Naive thymus-derived CD4-positive, alpha-beta T cell (primary cell): ENCODE data around the gene LNPEP. TPM values are rescaled to one million over a fixed set of nuclear protein-coding genes. Genes with fewer than 3 reads are reported as not detected.
"Not testable (repeated sequence)": the region's sequence is repeated elsewhere in the genome, so short reads cannot be mapped to it uniquely, and the experiment has no call there.

ENCODE experiments used
- ATAC-seq: fragments of 150-1000 bp; cut with Tn5 transposase; 2 replicates; pipeline ENCODE4 v1.10.0; 2021; ENCODE audit warnings: mild to moderate bottlenecking, moderate library complexity
- CTCF ChIA-PET: fragments of 350-600 bp; sonication (Branson Sonifier 250); formaldehyde crosslinking; loops from one replicate; lab custom pipeline; 2021; ENCODE audit warnings: antibody characterized with exemption; lab: Charles Lee
- POLR2A ChIA-PET: fragments of 350-600 bp; sonication (Branson Sonifier 250); formaldehyde crosslinking; loops from one replicate; lab custom pipeline; 2021; ENCODE audit warnings: antibody characterized with exemption, inconsistent platforms; lab: Charles Lee
- DNase-seq, 9 donors: peaks; one replicate each; pipeline versions ENCODE4 v3.0.0 to v3.0.0-alpha.2; 2020 to 2022; ENCODE audit warnings: mixed read lengths in 1 of 9
- H3K27ac ChIP-seq: one replicate; pipeline ENCODE4 v1.7.0; 2013; ENCODE audit warnings: mild to moderate bottlenecking, low read depth, low read length, moderate library complexity
- H3K27me3 ChIP-seq, 2 donors: one replicate each; pipeline ENCODE4 v1.7.0; 2013; ENCODE audit warnings: low read length in 2 of 2, mild to moderate bottlenecking in 2 of 2, moderate library complexity in 2 of 2; ENCODE audit not compliant: control insufficient read depth in 2 of 2, insufficient read depth in 2 of 2
- H3K36me3 ChIP-seq, 3 experiments: 1 replicate in 2 of 3; 2 replicates in 1 of 3; pipeline ENCODE4 v1.7.0; 2013; ENCODE audit warnings: low read length in 3 of 3, mild to moderate bottlenecking in 3 of 3, moderate library complexity in 1 of 3; ENCODE audit not compliant: insufficient read depth in 3 of 3, control insufficient read depth in 2 of 3
- H3K4me1 ChIP-seq, 2 donors: one replicate each; pipeline ENCODE4 v1.7.0; 2013; ENCODE audit warnings: low read length in 2 of 2, mild to moderate bottlenecking in 2 of 2, moderate library complexity in 1 of 2; ENCODE audit not compliant: control insufficient read depth in 2 of 2, insufficient read depth in 2 of 2
- H3K4me3 ChIP-seq: 2 replicates; pipeline ENCODE4 v1.7.0; 2013; ENCODE audit warnings: mild to moderate bottlenecking, low read length
- H3K9me3 ChIP-seq, 3 experiments: 1 replicate in 2 of 3; 2 replicates in 1 of 3; pipeline ENCODE4 v1.7.0; 2013; ENCODE audit warnings: low read length in 3 of 3; ENCODE audit not compliant: control insufficient read depth in 2 of 3
- H3K27ac Mint-ChIP-seq, 9 donors: one replicate each; pipeline ENCODE4 v1.8.0; 2020 to 2022; ENCODE audit warnings: mixed read lengths in 9 of 9, mild to moderate bottlenecking in 8 of 9, moderate library complexity in 5 of 9, inconsistent platforms in 2 of 9
- H3K27me3 Mint-ChIP-seq, 5 donors: one replicate each; pipeline ENCODE4 v1.8.0; 2021 to 2022; ENCODE audit warnings: mixed read lengths in 5 of 5, mild to moderate bottlenecking in 1 of 5
- H3K36me3 Mint-ChIP-seq, 5 donors: one replicate each; pipeline ENCODE4 v1.8.0; 2020 to 2022; ENCODE audit warnings: mixed read lengths in 5 of 5, mild to moderate bottlenecking in 3 of 5, inconsistent platforms in 1 of 5
- H3K4me1 Mint-ChIP-seq, 7 donors: one replicate each; pipeline ENCODE4 v1.8.0; 2020 to 2022; ENCODE audit warnings: mixed read lengths in 7 of 7, mild to moderate bottlenecking in 3 of 7, inconsistent platforms in 1 of 7
- H3K4me3 Mint-ChIP-seq, 10 donors: one replicate each; pipeline ENCODE4 v1.8.0; 2020 to 2022; ENCODE audit warnings: mild to moderate bottlenecking in 10 of 10, mixed read lengths in 10 of 10, moderate library complexity in 6 of 10, inconsistent platforms in 2 of 10
- H3K9me3 Mint-ChIP-seq, 11 donors: one replicate each; pipeline ENCODE4 v1.8.0; 2020 to 2022; ENCODE audit warnings: mixed read lengths in 11 of 11, mild to moderate bottlenecking in 4 of 11, inconsistent platforms in 1 of 11, moderate library complexity in 1 of 11
- intact Hi-C, 2 donors: fragments of 100-400 bp; cut with micrococcal nuclease; formaldehyde crosslinking; loops; one replicate each; pipeline ENCODE4 v1.15.1; 2023
- polyA plus RNA-seq, 2 donors: library from polyadenylated mRNA; unstranded; fragments of 300-500 nt; fragmentation: Illumina TruSeq; gene quantifications; one replicate each; pipeline ENCODE4 v1.2.3, GENCODE V29; 2021
- total RNA-seq, 6 experiments: library from RNA in 5 of 6; stranded (reverse) in 5 of 6; gene quantifications; 1 replicate in 5 of 6; 2 replicates in 1 of 6; pipeline ENCODE4 v1.2.3 and lab custom pipeline; 2021 to 2026

Gene LNPEP
- total and polyA plus RNA-seq, 7 experiments from 2014 or later, result 53.2 to 109 (median 82.6) TPM

DNA sequence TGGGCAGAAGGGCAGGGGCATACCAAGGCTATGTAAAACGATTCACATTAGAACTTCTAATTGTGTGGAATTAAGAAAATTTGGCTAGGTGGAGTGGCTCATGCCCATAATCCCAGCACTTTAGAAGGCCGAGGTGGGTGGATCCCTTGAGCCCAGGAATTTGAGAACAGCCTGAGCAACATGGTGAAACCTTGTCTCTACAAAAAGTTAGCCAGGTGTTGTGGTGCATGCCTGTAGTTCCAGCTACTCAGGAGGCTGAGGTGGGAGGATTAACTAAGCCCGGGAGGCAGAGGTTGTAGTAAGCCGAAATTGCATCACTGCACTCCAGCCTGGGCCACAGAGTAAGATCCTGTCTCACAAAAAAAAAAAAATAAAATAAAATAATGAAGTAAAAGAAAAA lies 141.4 kb downstream of the LNPEP start:
- Mint-ChIP-seq H3K27me3 (peaks cover 0 to 22% (median 0%) of the 10 kb centered on the region in 5 donors), H3K36me3 (peaks cover 0 to 5% (median 0%) of the 10 kb centered on the region in 5 donors), H3K9me3 (peaks cover 0 to 4% (median 0%) of the 10 kb centered on the region in 11 donors), H3K27ac (no peak overlapping the region), H3K4me3 (no peak overlapping the region), H3K4me1 (peaks cover 5 to 20% (median 13%) of the 10 kb centered on the region in 7 donors)
- H3K27ac ChIP-seq, result no peak overlapping the region
- intact Hi-C loops, result no loop called here
- no peaks in the 10 kb centered on the region for H3K4me1 ChIP-seq
- H3K9me3 ChIP-seq, result no peaks in the 10 kb centered on the region
- no peaks in the 10 kb centered on the region for H3K27me3 ChIP-seq
- ATAC-seq, result no peak
- no peaks in the 10 kb centered on the region for H3K36me3 ChIP-seq
- DNase-seq, result no peak
- POLR2A ChIA-PET, result no interaction called here
- CTCF ChIA-PET, result no interaction called here
- no peak overlapping the region for H3K4me3 ChIP-seq

GRCh38 chr5:97078958-97079743 lies 143.3 kb downstream of the LNPEP start:
- peak overlapping the region in 1 of 9 donors; percentile 18 for H3K27ac Mint-ChIP-seq
- no peaks in the 10 kb centered on the region for H3K4me1 ChIP-seq
- no peaks in the 10 kb centered on the region for H3K36me3 Mint-ChIP-seq
- H3K9me3 Mint-ChIP-seq, result no peaks in the 10 kb centered on the region
- H3K27me3 Mint-ChIP-seq, result peaks cover 0 to 33% (median 0%) of the 10 kb centered on the region in 5 donors
- intact Hi-C loops, result no loop called here
- no peak overlapping the region for H3K27ac ChIP-seq
- POLR2A ChIA-PET, result interaction anchor here (0.7 kb wide), 1 partner anchor 8 kb away, joined by 3 read pairs; no protein-coding TSS in a partner anchor
- H3K9me3 ChIP-seq, result no peaks in the 10 kb centered on the region
- H3K36me3 ChIP-seq, result no peaks in the 10 kb centered on the region
- no peaks in the 10 kb centered on the region for H3K27me3 ChIP-seq
- H3K4me3 ChIP-seq, result no peak overlapping the region
- H3K4me3 Mint-ChIP-seq, result no peak overlapping the region
- DNase-seq (no peak), ATAC-seq (peak; percentile 66)
- peaks cover 7 to 19% (median 13%) of the 10 kb centered on the region in 7 donors for H3K4me1 Mint-ChIP-seq
- CTCF ChIA-PET, result no interaction called here

GRCh38 chr5:97084782-97085458 lies 149.0 kb downstream of the LNPEP start:
- not testable (repeated sequence) for H3K4me3 ChIP-seq, ATAC-seq, H3K36me3 Mint-ChIP-seq, H3K9me3 ChIP-seq, H3K4me1 ChIP-seq, H3K27ac Mint-ChIP-seq, H3K4me3 Mint-ChIP-seq, H3K36me3 ChIP-seq, H3K9me3 Mint-ChIP-seq, H3K27me3 ChIP-seq, DNase-seq, H3K27ac ChIP-seq
- peaks cover 0 to 17% (median 8%) of the 10 kb centered on the region in 7 donors for H3K4me1 Mint-ChIP-seq
- peaks cover 0 to 39% (median 0%) of the 10 kb centered on the region in 5 donors for H3K27me3 Mint-ChIP-seq
- intact Hi-C loops, result loop anchor here in 1 of 2 donors (5.0 kb wide), 1 partner anchor 1088 kb away; no protein-coding TSS in a partner anchor
- CTCF ChIA-PET, result interaction anchor here (0.9 kb wide), 1 partner anchor 77 kb away, joined by 3 read pairs; no protein-coding TSS in a partner anchor
- POLR2A ChIA-PET, result interaction anchor here (0.7 kb wide), 1 partner anchor 1804 kb away, joined by 3 read pairs; no protein-coding TSS in a partner anchor

DNA sequence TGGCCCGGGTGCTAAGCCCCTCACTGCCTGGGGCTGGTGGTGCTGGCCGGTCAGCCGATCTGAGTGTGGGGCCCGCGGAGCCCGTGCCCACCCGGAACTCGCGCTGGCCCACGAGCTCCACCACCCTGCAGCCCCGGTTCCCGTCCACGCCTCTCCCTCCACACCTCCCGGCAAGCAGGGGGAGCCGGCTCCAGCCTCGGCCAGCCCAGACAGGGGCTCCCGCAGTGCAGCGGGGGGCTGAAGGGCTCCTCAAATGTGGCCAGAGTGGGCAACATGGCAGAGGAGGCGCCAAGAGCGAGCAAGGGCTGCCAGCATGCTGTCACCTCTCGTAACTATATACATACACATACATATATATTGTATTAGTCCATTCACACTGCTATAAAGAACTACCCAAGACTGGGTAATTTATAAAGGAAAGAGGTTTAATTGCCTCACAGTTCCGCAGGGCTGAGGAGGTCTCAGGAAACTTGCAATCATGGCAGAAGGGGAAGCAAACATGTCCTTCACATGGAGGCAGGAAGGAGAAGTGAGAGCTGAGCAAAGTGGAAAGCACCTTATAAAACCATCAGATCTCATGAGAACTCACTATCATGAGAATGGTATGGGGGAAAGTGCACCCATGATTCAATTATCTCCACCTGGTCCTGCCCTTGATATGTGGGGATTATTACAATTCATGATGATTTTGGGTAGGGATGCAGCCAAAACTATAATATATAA lies 149.7 kb downstream of the LNPEP start:
- Mint-ChIP-seq H3K27me3 (peaks cover 0 to 41% (median 0%) of the 10 kb centered on the region in 5 donors), H3K9me3 (peaks cover 0 to 5% (median 0%) of the 10 kb centered on the region in 11 donors), H3K4me1 (peaks cover 0 to 17% (median 8%) of the 10 kb centered on the region in 7 donors), H3K4me3 (no peak overlapping the region), H3K36me3 (peaks cover 0 to 3% (median 0%) of the 10 kb centered on the region in 5 donors), H3K27ac (no peak overlapping the region)
- Histone ChIP-seq H3K9me3 (no peaks in the 10 kb centered on the region), H3K4me3 (no peak overlapping the region), H3K4me1 (no peaks in the 10 kb centered on the region), H3K27ac (no peak overlapping the region), H3K36me3 (no peaks in the 10 kb centered on the region), H3K27me3 (no peaks in the 10 kb centered on the region)
- intact Hi-C loops, result no loop called here
- POLR2A ChIA-PET, result interaction anchor here (0.7 kb wide), 1 partner anchor 1803 kb away, joined by 3 read pairs; no protein-coding TSS in a partner anchor
- DNase-seq (no peak), ATAC-seq (peak; percentile 63)
- CTCF ChIA-PET, result interaction anchor here (0.9 kb wide), 1 partner anchor 77 kb away, joined by 3 read pairs; no protein-coding TSS in a partner anchor

Other genes with a start within 250 kb of the LNPEP start
- 100 to 1,000 TPM in 3 of 5 experiments, 10 to 100 TPM in 2; 79.0 to 184 (median 153) TPM for gene ERAP1, start 128.1 kb upstream of the LNPEP start, total RNA-seq
- gene ERAP1, start 128.1 kb upstream of the LNPEP start, polyA plus RNA-seq, result 10 to 100 TPM; 50.4 to 72.6 TPM
- gene ERAP2, start 59.6 kb upstream of the LNPEP start, total RNA-seq, result 100 to 1,000 TPM in 2 of 5 experiments, 10 to 100 TPM in 3; 42.5 to 158 (median 97.2) TPM
- gene ERAP2, start 59.6 kb upstream of the LNPEP start, polyA plus RNA-seq, result 100 to 1,000 TPM in 1 of 2 donors, 10 to 100 TPM in 1; 11.1 to 161 TPM
- gene LIX1, start 206.5 kb downstream of the LNPEP start, total RNA-seq, result not detected
- gene LIX1, start 206.5 kb downstream of the LNPEP start, polyA plus RNA-seq, result not detected
- 10 to 100 TPM; 18.8 to 36.0 (median 28.5) TPM for gene RIOK2, start 247.2 kb downstream of the LNPEP start, total RNA-seq
- 10 to 100 TPM; 23.3 to 28.2 TPM for gene RIOK2, start 247.2 kb downstream of the LNPEP start, polyA plus RNA-seq